ENCODE data around the gene MRPL36.

The MRPL36 gene

DNA sequence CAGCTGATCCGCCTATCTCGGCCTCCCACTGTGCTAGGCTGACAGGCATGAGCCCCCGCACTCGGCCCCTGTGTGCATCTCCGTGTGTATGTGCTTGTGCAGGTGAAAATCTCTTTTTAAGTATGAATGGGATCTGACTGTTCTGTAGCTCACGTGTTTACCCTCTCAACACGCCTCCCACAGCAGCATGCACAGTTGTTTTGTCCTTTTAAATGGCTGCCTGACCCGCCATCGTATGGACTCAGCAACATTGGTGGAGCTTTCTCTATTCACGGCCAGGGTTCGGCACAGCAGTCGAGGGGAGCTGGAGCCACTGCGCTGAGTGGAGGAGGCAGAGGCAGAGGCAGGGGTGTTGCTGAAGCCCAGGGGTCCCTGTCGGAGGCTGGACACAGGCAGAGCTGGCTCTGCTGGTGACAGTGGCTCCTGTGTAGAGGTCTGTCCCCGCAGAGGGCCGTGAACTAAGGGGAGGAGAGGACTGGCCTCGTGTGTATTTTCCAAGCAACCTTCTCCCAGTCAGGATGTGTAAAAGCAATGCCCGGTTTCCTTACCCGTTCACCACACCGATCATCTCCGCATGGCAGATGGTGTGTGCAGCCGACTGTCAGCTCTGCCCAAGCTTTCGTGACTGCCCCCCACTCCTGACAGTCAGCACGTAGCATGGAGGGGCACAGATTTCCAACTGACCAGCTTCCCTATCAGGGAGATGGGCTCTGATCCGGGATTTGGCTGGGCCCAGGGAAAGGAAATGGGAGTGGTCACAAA is 37.3 kb downstream of the MRPL36 start:
- H3K27ac ChIP-seq, result no peak overlapping the region
- TF ChIP-seq, protein P1, sequence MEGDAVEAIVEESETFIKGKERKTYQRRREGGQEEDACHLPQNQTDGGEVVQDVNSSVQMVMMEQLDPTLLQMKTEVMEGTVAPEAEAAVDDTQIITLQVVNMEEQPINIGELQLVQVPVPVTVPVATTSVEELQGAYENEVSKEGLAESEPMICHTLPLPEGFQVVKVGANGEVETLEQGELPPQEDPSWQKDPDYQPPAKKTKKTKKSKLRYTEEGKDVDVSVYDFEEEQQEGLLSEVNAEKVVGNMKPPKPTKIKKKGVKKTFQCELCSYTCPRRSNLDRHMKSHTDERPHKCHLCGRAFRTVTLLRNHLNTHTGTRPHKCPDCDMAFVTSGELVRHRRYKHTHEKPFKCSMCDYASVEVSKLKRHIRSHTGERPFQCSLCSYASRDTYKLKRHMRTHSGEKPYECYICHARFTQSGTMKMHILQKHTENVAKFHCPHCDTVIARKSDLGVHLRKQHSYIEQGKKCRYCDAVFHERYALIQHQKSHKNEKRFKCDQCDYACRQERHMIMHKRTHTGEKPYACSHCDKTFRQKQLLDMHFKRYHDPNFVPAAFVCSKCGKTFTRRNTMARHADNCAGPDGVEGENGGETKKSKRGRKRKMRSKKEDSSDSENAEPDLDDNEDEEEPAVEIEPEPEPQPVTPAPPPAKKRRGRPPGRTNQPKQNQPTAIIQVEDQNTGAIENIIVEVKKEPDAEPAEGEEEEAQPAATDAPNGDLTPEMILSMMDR (conservative IDR thresholded peaks at IDR 0.05), result no peak
- TF ChIP-seq ZFX (IDR thresholded peaks at IDR 0.05), result no peak

DNA sequence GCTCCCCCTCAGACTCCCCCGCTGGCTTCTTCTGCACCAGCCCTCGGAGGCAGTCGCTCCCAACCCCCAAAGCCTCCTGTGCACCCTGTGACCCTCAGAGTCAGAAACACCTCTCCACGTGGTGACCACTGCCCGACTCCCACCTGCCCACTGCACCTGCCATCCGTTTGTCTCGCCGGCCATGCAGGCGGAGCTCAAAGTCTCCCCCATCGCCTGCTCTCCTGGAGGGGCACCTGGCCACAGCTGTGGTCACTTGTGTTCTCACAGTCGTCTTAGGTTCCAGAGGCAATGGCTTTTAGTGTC is 38.2 kb downstream of the MRPL36 start:
- no peak overlapping the region for H3K27ac ChIP-seq
- TF ChIP-seq ZFX (IDR thresholded peaks at IDR 0.05), result no peak
- TF ChIP-seq, protein P1 (conservative IDR thresholded peaks at IDR 0.05), result no peak

DNA sequence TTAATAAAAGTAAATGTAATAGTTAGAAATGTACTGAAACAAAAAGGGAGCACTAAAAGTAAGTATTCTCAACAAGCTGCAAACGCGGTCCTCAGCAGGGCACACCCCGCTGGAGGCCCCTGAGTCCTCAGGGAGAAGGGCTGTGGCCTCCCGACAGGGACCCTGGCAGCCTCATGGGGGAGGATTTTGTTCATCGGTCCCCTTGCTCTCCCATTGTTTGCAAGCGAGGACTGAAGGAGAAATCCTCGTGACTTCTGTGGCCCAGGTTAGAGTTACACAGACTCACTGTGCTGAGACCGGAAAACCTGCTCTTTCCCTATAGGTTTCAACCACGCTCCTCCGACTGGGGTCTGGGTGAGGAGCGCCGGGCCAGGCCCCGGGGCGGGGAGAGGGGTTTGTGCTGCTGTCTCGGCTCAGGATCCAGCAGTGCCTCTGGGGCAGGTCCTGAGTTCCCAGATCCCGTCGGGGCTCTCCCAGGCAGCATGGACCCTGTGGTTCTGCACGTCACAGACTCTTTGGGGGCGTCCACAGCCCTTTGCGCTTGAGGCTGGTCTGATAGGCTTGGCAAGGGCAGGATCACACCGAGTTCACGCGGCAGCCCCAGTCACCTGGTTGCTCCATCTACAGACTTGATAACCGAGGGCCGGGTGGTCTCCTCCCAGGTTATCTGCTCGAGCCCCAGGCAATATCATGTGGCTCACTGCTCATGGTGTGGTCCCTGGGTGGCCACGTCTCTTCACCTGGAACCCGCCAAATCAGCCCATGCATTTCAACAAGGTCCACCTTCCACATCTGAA is 38.8 kb downstream of the MRPL36 start:
- no peak for TF ChIP-seq ZFX (IDR thresholded peaks at IDR 0.05)
- TF ChIP-seq, protein P1 (conservative IDR thresholded peaks at IDR 0.05), result no peak
- no peak overlapping the region for H3K27ac ChIP-seq

DNA sequence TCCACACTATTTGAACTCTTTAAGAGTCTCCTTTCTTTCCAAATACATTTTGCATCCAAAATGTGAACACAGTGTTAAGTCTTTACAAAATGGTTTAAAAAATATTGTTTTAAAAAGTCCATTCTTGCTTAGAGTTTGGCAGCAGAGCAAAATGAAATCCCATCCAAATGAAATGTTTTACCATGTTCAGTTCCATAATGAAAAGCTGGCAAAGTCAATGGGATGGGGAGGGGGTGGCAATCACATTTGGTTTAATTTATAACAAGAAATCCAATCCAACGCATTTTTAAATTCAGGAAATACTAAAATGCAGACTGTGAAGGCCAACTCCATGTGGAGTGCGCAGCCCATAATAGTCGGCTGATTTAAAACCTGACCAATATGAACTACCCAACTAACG is 39.4 kb downstream of the MRPL36 start:
- TF ChIP-seq ZFX (IDR thresholded peaks at IDR 0.05), result no peak
- TF ChIP-seq, protein P1 (conservative IDR thresholded peaks at IDR 0.05), result no peak
- H3K27ac ChIP-seq, result no peak overlapping the region

DNA sequence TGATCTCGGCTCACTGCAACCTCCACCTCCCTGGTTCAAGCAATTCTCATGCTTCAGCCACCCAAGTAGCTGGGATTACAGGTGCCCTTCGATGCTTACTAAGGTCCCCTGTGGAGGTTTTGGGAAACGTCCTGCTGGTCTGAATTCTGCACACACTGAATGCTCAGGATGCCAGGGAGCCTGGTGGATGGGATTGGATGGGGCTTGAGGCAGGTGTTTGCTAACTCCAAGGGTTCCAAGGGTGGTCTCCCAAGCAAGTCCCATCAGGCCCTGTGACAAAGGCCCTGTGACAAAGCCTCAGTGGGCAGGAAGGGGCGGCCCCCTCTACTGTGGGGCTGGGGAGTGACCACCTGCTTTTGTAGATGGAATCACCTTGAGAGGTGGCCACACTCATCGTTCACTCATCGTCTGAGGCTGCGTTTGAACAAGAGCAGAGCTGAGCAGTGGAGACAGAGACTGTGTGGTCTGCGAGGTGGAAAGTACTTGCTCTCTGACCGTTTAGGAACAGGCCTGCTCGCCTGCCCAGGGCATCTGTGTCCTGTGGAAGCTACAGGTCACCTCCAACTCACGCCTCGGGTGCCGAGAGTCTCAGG is 40.2 kb downstream of the MRPL36 start:
- no peak overlapping the region for H3K27ac ChIP-seq
- TF ChIP-seq, protein P1 (conservative IDR thresholded peaks at IDR 0.05), result no peak
- no peak for TF ChIP-seq ZFX (IDR thresholded peaks at IDR 0.05)

DNA sequence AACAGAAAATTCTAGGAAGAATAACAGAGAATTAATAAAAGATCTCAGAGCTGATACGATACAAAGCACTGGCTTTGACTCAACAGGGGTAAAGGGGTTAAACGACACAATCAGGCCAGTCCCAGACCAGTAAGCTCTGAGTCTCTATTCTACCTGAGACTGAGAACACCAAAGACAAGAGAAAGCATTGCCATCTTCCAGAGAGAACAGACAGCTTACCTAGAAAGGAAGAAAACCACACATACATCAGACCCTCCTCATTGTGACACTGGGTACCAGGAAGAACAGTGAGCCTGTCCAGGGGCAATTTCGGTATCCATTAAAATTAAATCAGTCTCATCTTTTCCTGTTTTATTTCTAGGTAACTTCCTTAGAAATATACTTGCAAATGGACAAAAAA is 41.1 kb downstream of the MRPL36 start:
- TF ChIP-seq ZFX (IDR thresholded peaks at IDR 0.05), result no peak
- TF ChIP-seq, protein P1 (conservative IDR thresholded peaks at IDR 0.05), result no peak
- no peak overlapping the region for H3K27ac ChIP-seq

DNA sequence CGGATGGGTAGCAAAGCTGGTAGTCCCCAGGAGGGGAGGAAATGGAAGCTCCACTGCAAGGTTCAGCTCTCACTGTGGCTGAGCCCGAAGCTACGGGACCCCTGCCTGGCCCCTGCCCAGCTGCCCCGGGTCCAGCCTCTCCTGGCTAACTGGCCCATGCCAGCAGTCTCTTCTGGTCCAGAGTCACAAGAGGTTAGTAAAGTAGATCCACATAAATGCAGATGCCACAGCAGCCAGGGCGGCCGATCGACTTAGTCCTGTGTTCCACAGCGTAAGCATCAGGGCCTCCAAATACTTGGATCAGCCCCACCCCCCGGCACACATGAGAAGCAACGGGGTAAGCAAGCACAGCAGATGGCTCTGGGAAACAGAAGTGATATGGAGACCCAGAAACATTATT is 42.1 kb downstream of the MRPL36 start:
- no peak overlapping the region for H3K27ac ChIP-seq
- no peak for TF ChIP-seq ZFX (IDR thresholded peaks at IDR 0.05)
- TF ChIP-seq, protein P1 (conservative IDR thresholded peaks at IDR 0.05), result no peak

Data from C4-2B (cell line).